ENCODE data around the gene KRTAP10-2.
"Not testable (repeated sequence)": the region's sequence is repeated elsewhere in the genome, so short reads cannot be mapped to it uniquely, and the experiment has no call there.

The KRTAP10-2 gene

DNA sequence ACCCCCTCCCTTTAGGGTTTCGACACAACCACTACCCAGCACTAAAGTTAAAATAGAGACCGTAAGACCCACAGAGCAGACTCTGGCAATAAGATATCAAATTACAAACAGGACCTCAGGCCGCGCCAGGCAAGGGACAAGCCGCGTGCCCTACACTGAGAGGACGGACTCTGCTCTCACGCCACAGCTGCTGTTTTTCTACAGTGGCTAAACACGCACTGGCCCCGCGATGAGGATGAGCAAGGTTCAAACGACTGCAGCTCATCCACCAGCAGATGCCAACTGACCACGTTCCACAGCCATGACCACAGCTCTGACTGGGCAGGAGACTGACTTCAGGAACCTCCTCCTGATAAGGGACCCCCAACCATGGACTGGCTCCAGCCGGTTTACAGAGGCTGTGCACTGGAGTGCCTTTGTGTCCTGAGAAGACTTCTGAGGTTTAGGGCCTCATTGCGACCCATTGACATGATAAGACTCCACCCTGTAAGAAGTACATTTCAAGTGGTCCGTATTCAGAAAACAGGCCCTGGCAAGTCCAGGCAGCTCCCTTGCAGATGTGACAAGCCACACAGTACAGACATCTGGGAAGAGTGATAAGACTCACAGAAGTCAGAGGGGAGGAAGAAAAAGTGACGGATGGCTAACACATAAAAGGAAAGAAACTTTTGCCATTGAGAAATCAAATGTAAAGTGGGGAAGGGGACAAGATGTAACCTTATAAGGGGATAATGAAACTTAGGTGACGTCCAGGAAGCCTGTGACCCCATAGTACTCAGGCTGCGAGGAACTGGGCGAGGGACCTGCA is 42.5 kb upstream of the KRTAP10-2 start:
- no peak for DNase-seq (ENCODE audit: insufficient read length, low spot score)

DNA sequence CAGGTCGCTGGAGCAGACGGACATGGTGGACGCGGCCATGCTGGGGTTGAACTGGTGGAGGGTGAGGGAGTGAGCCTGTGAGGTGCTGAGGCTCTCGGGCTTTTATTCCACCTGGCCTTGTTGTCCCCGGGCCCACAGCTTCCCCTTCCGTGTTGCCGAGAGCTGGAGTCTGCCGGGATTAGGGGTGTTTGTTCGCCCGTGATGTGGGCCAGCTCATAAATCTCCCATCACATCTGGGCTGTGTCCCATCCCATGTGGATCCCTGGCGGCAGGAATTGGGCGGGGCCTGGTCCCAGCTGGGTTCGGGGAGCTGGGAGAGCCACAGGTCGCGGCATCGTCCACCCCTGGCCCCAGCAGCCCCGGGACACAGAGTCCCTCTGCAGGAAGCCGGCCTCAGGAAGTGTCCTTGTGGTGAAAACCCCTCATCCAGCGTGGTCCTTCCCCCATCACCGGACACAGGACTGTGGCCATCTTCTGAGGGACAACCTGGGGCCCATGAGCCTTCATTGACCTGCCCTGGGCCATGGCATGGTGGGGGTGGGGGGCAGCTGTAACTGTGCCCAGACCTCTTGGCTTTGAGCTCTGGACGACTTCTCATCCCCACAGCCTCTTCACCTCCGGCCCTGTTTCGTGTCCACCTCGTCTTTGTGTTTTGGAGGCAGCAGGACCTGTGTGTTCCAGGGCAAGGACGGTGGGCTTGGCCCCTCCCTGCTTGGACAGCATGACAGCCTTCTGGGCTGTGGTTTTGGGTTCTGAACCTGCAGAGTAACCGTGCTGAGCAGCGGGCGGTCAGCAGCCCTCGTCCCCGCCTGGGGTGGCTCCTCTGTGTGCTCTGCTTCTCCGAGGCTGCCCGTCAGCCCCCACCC is 41.4 kb upstream of the KRTAP10-2 start, which contains the start of gene KRTAP10-6:
Gene KRTAP10-6, minus strand, starts transcription at position 60 of the 866 bp plus-strand sequence. Its CDS starts 21 bp downstream, at position 39.
- TF ChIP-seq POLR2AphosphoS5 (IDR thresholded peaks at IDR 0.05; ENCODE audit: low read depth, low read length) (no peak), TAF1 (IDR thresholded peaks at IDR 0.05; ENCODE audit: low read depth, low read length) (no peak), POLR2A (IDR thresholded peaks at IDR 0.05; ENCODE audit: low read depth, low read length) (no peak)
- FAIRE-seq (no peak), DNase-seq (ENCODE audit: insufficient read length, low spot score) (no peak)

More for the DNA sequence above, 42.5 kb upstream of the KRTAP10-2 start:
- FAIRE-seq, result no peak
- TF ChIP-seq SPI1 (IDR thresholded peaks at IDR 0.05; ENCODE audit: low read depth, low read length) (no peak), POLR2A (IDR thresholded peaks at IDR 0.05; ENCODE audit: low read depth, low read length) (no peak), TAF1 (IDR thresholded peaks at IDR 0.05; ENCODE audit: low read depth, low read length) (no peak), POU2F2 (IDR thresholded peaks at IDR 0.05; ENCODE audit: low read depth, low read length) (no peak), PAX5 (IDR thresholded peaks at IDR 0.05; ENCODE audit: insufficient read depth, low read length, severe bottlenecking) (no peak), POLR2AphosphoS5 (IDR thresholded peaks at IDR 0.05; ENCODE audit: low read depth, low read length) (no peak)

DNA sequence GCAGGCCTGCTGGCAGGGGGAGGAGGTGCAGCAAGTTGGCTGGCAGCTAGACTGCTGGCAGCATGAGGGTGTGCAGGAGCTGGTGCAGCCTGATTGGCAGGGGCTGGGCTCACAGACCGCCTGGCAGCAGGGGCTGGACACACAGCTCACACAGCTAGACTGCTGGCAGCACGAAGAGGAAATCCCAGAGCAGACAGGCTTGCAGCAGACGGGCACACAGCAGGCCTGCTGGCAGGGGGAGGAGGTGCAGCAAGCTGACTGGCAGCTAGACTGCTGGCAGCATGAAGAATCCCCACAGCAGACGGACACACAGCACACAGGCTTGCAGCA is 40.5 kb upstream of the KRTAP10-2 start:
- not testable (repeated sequence) for FAIRE-seq; DNase-seq (ENCODE audit: insufficient read length, low spot score)

DNA sequence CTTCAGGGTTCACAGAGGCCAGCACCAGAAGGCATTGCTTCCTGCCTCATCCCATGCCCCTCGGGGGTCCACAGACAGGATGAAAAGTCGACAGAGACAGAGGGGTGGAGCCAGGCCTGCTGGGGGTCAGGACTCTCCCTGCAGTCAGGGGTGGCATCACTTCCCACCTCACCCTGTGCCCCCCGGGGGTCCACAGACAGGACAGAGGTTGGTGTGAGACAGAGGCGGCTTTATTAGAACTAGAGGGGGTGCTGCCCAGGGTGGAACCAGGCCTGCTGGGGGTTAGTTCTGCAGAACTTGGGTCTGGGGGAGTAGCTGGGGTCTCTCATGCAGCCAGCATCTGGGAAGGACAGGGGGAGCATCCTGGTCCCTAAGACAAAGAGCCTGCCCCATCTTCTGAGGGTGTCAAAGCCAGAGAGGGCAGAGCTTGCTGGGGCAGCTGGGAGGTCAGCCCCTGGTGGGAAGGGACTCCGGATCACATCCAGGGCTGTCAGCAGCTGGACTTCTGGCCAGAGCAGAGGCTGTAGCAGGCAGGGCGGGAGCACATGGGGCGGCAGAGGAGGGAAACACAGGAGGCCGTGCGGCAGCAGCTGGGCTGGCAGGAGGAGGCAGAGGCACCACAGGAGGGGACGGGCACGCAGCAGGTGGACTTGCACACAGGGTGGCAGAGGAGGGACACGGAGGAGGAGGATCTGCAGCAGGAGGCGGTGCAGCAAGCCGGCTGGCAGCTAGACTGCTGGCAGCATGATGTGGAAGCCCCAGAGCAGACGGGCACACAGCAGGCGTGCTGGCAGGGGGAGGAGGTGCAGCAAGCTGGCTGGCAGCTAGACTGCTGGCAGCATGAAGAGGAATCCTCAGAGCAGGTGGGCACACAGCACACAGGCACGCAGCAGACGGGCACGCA is 39.8 kb upstream of the KRTAP10-2 start:
- not testable (repeated sequence) for FAIRE-seq; DNase-seq (ENCODE audit: insufficient read length, low spot score)

DNA sequence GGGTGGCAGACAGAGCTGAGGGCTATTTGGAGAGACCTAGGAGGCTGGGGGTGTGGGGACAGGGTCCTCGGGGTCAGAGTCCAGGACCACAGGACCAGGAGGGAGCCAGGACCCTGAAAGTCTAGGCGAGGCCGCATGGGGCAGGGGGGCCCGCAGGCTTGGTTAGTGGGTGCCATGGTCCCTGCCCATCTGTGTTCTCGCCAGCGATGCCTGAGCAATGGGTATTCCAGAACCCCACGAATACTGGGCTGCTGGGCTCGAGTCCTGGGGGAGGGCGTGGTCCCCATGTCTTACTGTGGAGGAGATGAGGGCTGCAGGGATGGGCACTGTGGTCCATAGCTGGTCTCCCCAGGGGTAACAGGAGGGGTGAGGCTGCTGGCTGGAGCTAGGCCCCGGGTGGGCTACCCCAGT is 39.0 kb upstream of the KRTAP10-2 start:
- no peak for DNase-seq (ENCODE audit: insufficient read length, low spot score)
- FAIRE-seq, result no peak
- TF ChIP-seq POLR2A (IDR thresholded peaks at IDR 0.05; ENCODE audit: low read depth, low read length) (no peak), TAF1 (IDR thresholded peaks at IDR 0.05; ENCODE audit: low read depth, low read length) (no peak), PAX5 (IDR thresholded peaks at IDR 0.05; ENCODE audit: insufficient read depth, low read length, severe bottlenecking) (no peak)

DNA sequence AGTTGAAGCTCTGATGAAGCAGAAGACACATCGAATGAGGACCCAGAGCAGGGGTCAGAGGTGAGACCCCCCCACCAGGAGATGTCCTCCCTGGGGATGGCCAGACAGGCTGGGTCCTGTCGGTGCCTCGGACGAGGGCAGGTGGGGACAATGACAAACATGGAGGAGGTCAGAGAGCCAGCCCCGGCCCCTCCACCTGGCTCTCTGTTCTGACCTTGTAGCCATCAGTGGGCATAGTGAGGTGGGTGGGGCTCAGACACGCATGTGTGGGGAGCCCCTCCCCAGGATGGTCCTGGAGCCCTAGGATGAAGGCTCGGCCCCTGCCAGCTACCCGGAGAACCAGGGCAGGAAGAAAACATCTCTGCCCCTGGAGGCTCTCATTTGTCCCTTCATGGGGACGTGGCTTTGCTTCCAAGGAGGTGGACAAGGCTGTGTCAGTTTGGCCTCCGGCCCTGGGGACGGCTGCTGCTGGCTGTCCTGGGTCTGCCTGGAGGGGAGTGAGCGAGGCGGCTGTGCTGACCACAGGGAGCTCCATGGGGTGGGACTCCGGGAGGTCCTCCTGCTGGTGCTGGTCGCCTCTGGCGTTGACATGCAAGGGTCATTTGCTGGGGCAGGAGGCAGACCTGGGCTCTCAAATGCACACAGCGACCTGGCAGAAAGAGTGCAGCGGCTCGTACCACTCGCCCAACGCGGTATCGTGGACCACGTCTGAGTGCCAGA is 38.4 kb upstream of the KRTAP10-2 start:
- no peak for DNase-seq (ENCODE audit: insufficient read length, low spot score)
- TF ChIP-seq POLR2A (IDR thresholded peaks at IDR 0.05; ENCODE audit: low read depth, low read length), result no peak
- no peak for FAIRE-seq

DNA sequence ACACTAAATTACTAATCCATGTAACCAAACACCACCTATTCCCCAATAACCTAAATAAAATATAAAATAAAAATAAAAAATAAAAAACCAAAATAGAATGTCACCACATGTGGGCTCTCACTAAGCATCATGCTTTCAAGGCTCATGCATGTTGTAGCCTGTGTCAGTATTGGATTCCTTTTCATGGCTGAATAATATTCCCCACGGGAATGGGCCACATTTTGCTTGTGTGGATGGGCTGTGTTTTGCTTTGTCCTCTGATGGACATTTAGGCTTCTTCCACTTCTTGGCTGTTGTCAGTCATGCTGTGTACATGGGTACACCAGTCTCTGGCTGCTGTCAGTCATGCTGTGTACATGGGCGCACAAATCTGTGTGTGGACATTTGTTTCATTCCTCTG is 37.8 kb upstream of the KRTAP10-2 start:
- TF ChIP-seq POU2F2 (IDR thresholded peaks at IDR 0.05; ENCODE audit: low read depth, low read length) (no peak), POLR2A (IDR thresholded peaks at IDR 0.05; ENCODE audit: low read depth, low read length) (no peak), POLR2AphosphoS5 (IDR thresholded peaks at IDR 0.05; ENCODE audit: low read depth, low read length) (no peak), TAF1 (IDR thresholded peaks at IDR 0.05; ENCODE audit: low read depth, low read length) (no peak), PAX5 (IDR thresholded peaks at IDR 0.05; ENCODE audit: insufficient read depth, low read length, severe bottlenecking) (no peak), SPI1 (IDR thresholded peaks at IDR 0.05; ENCODE audit: low read depth, low read length) (no peak)
- DNase-seq (ENCODE audit: insufficient read length, low spot score) (no peak), FAIRE-seq (no peak)

DNA sequence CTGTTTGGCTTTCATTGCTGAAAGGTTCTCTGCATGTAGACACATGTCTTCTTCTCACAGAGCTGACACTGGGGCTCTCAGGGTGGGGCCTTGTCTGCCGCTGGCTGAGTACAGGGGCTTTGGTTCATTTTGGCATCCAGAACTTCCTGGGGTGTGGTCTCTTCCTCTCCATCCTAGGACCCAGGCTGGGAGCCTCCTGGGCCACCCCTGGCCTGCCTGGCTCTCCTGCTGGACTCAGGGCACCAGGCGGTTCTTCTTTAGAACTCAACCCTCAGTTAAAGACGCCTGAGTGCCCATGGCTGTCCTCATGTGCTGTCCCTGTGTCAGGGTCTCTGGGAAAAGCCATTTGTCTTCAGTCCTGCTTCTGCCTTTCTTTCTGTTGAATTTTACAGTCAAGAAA is 34.6 kb upstream of the KRTAP10-2 start:
- TF ChIP-seq POLR2AphosphoS5 (IDR thresholded peaks at IDR 0.05; ENCODE audit: low read depth, low read length), result no peak
- TF ChIP-seq POLR2A (IDR thresholded peaks at IDR 0.05; ENCODE audit: low read depth, low read length), result no peak
- no peak for TF ChIP-seq TAF1 (IDR thresholded peaks at IDR 0.05; ENCODE audit: low read depth, low read length)
- no peak for TF ChIP-seq PAX5 (IDR thresholded peaks at IDR 0.05; ENCODE audit: insufficient read depth, low read length, severe bottlenecking)
- TF ChIP-seq POU2F2 (IDR thresholded peaks at IDR 0.05; ENCODE audit: low read depth, low read length), result no peak
- no peak for TF ChIP-seq SPI1 (IDR thresholded peaks at IDR 0.05; ENCODE audit: low read depth, low read length)
- no peak for DNase-seq (ENCODE audit: insufficient read length, low spot score)
- FAIRE-seq, result no peak

DNA sequence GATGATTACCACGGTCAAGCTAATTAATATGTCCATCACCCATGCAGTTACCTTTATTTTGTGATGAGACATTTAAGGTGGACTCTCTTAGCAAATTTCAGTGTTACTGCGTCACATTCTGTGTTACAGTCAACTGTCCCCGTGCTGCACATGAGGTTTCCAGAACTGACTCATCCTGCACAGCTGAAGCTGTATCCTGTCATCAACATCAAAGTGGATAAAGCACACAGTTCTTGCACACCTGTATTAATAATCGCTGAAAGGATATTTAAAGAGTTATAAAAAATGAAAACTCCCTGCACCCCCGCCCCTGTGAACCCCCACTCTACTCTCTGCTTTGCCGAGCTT is 32.5 kb upstream of the KRTAP10-2 start:
- DNase-seq (ENCODE audit: insufficient read length, low spot score) (no peak), FAIRE-seq (no peak)
- TF ChIP-seq POLR2A (IDR thresholded peaks at IDR 0.05; ENCODE audit: low read depth, low read length) (no peak), POU2F2 (IDR thresholded peaks at IDR 0.05; ENCODE audit: low read depth, low read length) (no peak), TAF1 (IDR thresholded peaks at IDR 0.05; ENCODE audit: low read depth, low read length) (no peak), PAX5 (IDR thresholded peaks at IDR 0.05; ENCODE audit: insufficient read depth, low read length, severe bottlenecking) (no peak), SPI1 (IDR thresholded peaks at IDR 0.05; ENCODE audit: low read depth, low read length) (no peak)

All from GM12891 (cell line).